Stimulated activated CD8-positive, alpha-beta memory T cell treated with anti-CD3 and anti-CD28 coated beads, Interleukin-7, amount 100 ng/mL, for 1 hour (primary cell): ENCODE data around the gene ZBTB47.

Experiments used
- DNase-seq, 2 donors: peaks; one replicate each; pipeline ENCODE4 v3.0.0-alpha.2; 2020; ENCODE audit warnings: low read depth in 2 of 2

The ZBTB47 gene

GRCh38 chr3:42653560-42654330 lies at the start of gene ZBTB47:
Gene ZBTB47, plus strand, starts transcription at chr3:42653697. Its CDS starts 4,659 bp downstream, at chr3:42658356.
- DNase-seq, result no peak

DNA sequence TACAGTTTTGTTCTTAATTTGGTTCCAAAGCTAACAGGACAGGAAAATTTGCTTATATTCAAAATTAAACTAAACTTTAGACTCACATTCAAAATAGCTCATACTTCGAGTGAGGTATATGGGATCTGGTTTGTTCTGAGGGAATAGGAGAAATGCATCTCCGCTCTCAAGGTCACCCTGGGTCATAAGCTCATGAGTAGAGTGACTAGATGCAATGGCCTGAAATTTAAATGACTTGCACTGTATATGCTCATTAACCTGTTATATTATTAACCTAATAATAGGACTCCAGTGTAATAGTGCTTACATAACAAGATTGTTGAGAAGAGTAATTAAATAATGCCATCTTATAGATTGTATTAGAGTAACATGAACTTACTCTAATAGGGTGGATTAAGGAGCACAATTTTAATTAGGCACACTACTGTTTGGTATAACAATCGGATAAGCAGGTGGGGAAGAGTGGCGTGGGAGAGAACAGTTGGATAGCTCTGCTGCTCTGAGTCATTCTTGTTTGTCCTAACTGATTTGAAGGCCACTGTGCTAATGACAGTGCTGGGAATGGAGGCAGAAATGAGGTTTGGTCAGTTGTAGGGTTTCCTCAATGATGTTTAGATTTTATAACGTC lies 47.8 kb upstream of the ZBTB47 start:
- DNase-seq, result no peak

GRCh38 chr3:42608581-42608980 lies 44.9 kb upstream of the ZBTB47 start:
- DNase-seq, result no peak

- DNase-seq, result no peak
Measured at GRCh38 chr3:42610976-42611375, 42.5 kb upstream of the ZBTB47 start.

DNA sequence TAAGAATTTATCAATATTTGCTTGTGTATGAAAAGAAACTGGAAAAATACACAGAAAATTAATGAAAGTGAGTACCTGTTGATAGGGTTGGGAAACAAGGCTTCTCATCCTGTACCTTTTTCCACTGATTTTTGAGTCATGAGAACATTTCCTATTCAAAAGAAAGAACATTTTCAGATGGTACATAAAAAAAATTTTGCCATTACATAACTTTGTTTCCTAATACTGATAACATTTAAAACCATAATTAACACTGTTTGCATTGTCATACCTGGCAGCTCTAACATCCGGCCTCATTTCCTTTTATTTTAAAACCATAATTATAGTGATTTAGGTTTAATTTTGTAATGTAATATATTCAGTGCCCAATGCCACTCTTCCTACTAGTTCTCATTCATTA lies 41.3 kb upstream of the ZBTB47 start:
- DNase-seq, result no peak

GRCh38 chr3:42612928-42613327 lies 40.6 kb upstream of the ZBTB47 start:
- DNase-seq, result no peak

GRCh38 chr3:42613462-42613861 lies 40.0 kb upstream of the ZBTB47 start:
- DNase-seq, result no peak

- no peak for DNase-seq
Measured at GRCh38 chr3:42631620-42632019, 21.9 kb upstream of the ZBTB47 start.

DNA sequence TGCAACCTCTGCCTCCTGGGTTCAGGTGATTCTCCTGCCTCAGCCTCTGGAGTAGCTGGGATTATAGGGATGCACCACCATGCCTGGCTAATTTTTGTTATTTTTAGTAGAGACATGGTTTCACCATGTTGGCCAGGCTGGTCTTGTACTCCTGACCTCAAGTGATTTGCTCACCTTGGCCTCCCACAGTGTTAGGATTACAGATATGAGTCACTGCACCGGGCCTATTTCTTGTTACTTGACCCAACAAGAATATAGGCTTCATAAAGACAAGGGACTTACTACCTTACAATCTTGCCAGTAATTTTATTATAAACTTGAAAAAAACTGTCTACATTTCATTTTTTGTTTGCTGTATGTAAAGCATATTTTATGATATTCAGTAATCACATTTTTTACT lies 21.4 kb upstream of the ZBTB47 start:
- DNase-seq, result no peak

GRCh38 chr3:42633544-42633943 lies 20.0 kb upstream of the ZBTB47 start:
- no peak for DNase-seq

GRCh38 chr3:42635111-42635510 lies 18.4 kb upstream of the ZBTB47 start:
- no peak for DNase-seq

DNA sequence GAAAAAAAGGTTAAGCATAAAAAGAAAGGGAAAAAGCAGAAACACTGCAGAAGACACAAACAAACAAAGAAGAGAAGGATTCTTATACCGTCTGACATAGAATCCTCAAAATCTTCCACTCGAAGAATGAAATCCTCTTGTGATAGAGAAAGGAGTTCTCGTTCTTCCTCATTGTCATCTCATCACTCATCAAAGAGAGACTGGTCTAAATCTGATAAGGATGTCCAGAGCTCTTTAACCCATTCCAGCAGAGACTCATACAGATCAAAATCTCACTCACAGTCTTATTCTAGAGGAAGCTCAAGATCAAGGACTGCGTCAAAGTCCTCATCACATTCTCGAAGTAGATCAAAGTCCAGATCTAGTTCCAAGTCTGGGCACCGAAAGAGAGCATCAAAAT lies 16.5 kb upstream of the ZBTB47 start:
- DNase-seq, result no peak

GRCh38 chr3:42638339-42638842 lies 15.1 kb upstream of the ZBTB47 start:
- no peak for DNase-seq

- DNase-seq, result no peak
Measured at GRCh38 chr3:42639192-42639591, 14.3 kb upstream of the ZBTB47 start.

- DNase-seq, result no peak
Measured at GRCh38 chr3:42640129-42640528, 13.4 kb upstream of the ZBTB47 start.

- no peak for DNase-seq
Measured at GRCh38 chr3:42640771-42641370, 12.6 kb upstream of the ZBTB47 start.

GRCh38 chr3:42647821-42648459 lies 5.6 kb upstream of the ZBTB47 start:
- no peak for DNase-seq

DNA sequence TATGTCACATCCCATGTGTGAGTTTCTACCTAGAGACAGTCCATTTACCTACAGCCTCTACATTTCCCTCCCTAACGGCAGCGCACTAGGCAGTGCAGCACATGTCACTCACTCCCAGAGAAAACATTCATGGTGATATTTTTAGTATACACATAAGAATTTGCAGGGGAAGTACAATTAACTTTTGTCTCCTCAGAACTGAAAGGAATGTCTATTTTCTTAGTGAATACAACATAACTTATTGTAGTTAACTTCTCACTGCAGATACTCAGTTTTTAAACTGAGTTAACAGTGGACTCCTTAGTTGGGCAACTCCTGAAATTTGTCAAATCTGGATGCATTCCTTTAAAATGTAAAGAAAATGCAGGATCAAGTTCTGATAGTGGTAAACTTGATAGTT lies 4.5 kb upstream of the ZBTB47 start:
- no peak for DNase-seq

- no peak for DNase-seq
Measured at GRCh38 chr3:42649783-42650182, 3.7 kb upstream of the ZBTB47 start.

GRCh38 chr3:42651248-42652091 lies 2.0 kb upstream of the ZBTB47 start:
- DNase-seq, result no peak

- DNase-seq, result no peak
Measured at GRCh38 chr3:42652251-42652610, 1.3 kb upstream of the ZBTB47 start.
